Measurements from ENCODE around the gene SLC24A3. TPM values are rescaled to one million over a fixed set of nuclear protein-coding genes. Genes with fewer than 3 reads are reported as not detected.

Gene SLC24A3
- total RNA-seq, 1 donor from 2014 or later, result 33.5 TPM

DNA sequence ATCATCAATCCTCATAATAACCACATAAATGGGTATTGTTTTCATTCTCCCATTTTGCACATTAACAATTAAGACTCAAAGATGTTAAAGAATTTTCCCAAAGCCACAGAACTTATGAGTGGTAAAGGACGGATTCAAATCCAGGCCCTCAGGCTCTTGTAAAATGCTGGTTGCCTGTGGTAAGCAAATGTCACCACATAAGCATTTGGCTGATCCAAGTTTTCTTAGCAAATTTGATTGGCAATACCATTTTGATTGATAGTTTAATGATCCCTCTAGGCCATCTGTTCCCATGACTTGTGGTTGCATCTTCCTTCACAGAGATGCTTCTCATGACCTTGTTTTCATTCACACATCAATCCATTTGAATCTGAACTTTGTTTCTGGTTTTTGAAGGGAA lies 293.6 kb downstream of the SLC24A3 start:
- no peak for DNase-seq

DNA sequence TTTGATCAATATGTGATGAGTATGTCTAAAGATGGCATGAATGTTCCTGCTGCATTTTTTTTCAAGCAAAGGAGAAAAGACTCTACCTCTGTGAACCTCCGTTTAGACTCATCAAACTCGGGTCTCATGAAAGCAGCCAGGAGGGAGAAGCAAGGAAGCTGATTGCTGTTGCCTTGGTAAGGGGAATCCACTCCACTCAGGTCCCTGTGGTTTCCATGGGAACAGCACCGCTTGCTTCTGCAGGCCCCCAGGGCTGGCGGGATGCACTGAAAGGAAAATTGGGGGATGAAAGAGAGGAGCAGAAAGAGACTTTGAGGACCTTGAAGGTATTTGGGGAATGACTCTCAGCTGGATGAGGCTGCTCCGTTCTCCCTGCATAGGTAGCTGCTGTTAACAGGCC lies 296.0 kb downstream of the SLC24A3 start:
- DNase-seq, result no peak

DNA sequence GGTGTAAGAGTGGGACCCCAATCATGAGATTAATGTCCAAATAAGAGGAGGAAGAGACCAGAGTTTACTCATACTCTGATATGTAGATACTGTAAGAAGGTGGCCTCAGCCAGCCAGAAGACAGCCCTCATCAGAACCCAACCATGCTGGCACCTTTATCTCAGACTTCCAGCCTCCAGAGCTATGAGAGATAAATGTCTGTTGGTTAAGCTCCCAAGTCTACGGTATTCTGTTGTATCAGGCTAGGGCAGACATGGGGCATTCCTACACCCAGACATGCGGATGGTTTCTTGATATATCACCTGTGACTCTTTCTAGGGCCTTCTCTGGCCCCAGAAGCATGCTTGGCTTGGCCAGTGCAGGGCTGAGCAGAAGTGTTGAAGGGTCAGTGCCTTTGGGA lies 298.2 kb downstream of the SLC24A3 start:
- DNase-seq, result no peak

DNA sequence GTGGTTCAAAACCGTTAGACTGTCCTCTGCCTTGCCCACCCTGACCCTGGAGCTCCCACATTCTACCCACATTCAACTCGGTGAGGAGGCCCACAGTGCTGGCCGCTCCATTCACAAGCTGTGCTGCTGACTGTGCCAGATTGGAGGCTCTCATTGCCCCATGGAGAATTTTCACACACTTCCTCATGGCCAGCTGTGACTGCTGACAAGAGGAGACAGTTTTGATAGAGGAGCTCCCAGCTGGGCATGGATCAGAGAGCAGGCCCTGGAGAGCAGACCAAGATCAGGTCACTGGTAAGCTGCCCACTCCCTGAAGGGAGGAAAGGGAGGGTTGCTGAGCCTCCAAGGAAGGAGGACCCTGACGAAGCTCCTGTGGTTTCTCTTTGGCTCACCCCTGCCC lies 299.5 kb downstream of the SLC24A3 start:
- DNase-seq, result peak; percentile 52

DNA sequence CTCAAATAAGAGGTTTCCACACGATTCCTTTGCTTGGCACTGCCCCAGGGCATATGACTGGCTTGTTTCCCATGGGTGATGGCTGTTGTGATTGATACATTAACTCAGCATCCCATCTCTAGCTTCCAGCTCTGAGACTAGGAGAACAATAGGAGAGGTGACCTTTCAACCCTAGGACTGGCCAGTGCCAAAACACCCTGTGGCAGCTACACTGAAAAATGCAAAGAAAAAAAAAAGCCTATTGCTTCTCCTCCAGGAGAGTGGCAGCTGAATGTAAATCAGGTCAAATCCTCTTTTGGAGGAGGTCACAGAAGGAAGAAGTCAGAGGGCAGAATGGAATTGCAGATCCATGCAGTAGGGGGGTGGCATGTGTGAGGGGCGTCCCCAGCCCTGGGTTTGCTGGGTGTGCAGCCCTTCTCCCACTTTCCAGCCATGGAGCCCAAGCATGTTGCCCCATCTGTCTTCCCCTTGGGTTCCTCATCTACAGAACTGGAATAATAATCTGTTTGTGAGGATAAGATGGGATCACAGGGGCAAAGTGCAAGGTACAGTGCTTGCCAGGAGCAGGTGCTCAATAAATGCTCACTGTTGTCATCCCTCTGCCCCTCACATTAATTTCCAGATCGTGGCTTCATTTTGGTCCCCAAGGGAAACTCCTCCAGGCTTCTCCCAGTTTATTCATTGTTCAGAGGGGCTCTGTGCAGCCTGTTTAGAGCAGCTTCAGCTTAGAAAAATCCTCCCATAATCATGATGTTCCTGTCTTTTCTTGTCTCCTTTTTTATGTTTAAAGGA lies 300.6 kb downstream of the SLC24A3 start:
- DNase-seq, result no peak

DNA sequence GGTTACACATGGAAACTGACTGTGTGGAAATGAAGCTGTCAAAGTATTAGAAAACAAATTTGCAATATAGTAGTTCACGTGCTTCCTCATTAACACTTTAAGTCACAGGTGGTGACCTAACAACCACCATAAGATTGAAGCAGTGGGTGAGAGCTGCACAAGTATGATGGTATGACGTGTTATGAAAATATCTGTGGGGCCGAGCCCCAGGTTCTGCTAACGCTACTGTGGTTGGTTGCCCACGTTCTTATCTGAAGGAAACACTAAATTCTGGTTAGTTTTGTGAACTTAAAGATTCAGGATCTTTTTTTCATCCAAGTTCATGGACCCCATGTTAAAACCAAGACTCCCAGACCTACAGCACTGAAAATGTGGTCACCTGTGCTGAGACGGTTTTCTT lies 302.6 kb downstream of the SLC24A3 start:
- DNase-seq, result no peak

DNA sequence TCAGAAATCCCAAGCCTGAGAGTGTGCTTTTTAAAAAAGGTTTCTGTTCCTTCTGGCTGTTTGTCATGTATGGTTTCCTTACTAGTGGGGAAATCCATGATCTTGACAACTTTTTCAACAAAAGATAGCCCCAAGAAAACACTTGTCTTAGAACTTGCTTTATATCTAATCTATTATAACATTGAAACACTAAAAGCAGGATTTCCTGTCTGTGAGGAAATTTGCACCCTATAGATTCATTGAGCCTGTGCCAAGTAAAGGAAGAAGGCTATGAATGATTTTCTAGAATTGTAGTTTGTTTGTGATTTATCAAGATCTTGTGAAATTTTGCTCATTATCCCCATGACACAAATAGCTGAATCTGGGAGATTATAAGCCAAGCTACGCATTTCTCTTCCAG lies 307.0 kb downstream of the SLC24A3 start:
- no peak for DNase-seq

DNA sequence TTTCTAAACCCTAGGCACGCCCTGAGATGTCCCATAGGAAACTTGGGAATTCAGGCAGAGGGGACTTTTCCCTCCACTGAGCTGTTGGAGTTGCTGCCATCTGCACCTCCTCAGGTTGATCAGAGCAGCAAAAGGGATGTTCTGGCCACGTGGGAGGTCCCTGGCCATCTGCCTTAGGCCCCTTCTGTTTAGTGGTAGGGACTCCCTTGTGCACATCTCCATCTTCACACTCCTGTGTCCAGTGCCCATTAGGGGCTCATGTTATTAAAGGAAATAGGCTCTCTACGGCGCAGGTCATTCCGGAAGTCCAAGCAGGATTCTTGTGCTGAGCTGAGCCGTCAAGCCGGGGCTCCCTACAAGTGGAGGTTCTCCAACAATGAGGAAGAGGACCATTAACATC lies 307.8 kb downstream of the SLC24A3 start:
- no peak for DNase-seq

DNA sequence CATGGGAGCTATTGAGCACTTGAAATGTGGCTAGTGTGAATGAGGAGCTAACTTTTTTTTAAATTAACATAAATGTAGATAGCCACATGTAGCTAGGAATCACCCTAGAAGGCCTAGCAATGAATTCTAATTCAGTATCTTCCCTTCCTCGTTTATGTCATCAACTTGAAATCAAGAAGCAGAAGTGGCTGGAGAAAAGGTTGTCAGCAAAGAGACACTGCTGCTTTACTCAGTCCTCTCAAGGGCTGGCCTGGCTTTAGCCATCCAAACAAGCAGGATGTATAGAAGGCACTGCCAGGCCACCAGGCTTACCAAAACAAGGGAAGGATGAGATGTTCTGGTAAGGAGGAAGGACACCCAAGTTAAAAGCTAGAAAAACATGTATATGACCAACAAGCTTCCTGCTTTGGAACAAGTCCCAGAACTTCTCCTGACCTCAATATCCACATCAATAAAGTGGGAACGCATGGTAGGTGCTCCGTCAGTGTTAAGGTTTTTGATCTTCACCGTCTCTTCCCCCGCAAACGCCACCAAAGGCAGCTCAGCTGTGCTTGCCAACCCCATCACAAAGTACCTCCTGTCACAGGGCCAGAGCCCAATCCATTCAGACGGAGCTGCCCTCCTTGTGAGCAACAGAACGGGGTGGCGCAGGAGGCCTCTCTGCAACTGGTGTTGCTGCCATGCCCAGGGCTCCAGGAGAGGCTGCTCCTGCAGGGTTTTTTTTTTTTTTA lies 309.8 kb downstream of the SLC24A3 start:
- DNase-seq, result no peak

DNA sequence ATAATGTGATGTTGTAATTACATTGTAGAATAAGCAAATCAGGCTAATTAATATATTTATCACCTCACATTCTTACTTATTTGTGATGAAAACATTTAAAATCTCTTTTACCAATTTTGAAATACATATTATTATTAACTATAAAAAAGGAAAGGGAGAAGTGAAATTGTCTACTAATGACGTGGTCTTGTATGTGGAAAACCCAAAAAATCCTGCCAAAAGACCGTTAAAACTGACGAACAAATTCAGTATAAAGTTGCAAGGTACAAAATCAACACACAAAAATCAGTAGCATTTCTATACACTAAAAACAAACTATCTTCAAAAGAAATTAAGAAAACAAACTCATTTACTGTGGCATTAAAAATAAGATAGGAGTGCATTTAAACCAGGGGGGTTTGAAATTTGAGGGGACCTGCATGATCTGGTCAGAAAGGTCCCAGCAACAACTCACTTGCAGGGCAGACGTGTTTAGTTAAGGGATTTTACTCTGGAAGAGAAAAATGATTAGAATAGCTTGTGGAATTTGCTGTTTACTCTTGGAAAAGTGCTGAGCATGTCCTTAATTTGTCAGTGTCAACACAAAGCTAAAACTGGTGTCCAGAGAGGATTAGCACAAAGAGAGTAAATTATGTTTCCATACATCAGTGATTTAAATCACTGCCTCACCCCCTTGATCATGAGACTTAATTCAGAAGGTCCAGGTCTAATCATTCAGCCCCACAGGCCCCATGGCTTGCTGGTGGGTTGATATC lies 310.6 kb downstream of the SLC24A3 start:
- DNase-seq, result no peak

DNA sequence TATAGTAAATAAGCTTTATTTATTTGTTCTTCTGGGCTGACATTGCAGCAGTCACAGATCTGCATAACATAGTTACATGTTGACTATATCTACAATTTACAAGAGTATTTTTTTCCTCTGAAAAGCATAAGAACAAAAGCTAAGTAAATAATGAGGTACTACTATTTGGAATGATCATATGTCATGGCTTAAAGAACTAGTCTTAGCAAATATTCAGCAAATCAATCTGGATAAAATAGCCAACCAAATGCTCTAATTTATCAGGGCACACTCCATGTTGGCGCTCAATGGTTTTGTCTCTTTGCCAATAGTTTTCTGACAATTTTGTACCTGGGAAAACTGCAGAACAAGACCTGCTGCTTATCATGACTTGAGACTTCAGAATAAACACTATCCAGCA lies 312.2 kb downstream of the SLC24A3 start:
- no peak for DNase-seq

DNA sequence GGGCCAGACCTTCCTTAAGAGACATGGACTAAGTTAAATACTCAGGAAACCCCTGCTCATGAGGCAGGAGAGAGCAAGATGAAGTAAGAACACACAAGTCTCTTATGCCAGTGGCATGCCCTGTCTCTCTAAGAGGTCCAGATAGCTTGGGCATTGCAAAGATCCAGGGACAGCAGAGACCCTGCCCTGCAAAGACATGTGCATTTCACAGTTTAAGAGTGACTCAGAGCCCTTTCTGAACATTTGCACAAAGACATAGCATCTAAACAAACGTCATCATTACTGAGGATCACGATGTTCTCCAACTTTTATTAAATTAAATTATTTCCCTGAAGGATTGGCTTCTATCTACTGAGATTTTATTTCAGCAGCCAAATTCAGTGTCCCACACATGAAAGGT lies 315.1 kb downstream of the SLC24A3 start:
- DNase-seq, result no peak

DNA sequence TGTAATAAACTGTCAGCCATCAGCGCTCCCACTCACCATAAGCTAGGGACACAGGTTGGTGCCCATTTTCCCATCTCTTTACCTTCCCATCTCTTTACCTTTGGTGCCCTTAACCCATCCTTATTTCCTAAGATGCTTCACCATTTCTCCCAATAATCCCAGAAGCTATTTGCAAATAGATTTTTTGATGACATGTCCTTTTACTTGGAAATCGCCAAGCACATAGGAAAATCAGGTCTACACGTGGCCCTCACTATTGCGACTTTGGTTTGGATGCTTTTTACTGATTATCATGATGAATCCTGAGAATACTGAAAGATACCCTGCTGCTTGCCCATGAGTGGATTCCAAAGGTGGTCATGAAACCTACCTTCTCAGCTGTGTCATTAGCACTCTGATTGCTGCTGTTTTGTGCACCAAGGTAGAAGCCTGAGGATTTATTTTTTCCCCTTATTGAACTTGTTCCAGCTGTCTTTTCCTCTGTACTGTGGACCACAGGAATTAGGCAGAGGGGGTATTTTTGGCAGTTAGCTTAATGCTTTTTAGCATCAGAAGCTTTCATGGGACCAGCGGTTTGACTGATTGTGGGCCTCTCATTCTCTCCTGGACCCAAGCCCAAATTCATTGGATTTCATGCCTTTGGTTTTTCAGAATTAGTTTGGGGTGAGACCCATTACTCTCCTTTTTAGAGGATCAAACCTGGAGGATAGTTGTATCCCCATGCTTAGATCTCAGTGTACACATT lies 316.0 kb downstream of the SLC24A3 start:
- DNase-seq, result no peak

DNA sequence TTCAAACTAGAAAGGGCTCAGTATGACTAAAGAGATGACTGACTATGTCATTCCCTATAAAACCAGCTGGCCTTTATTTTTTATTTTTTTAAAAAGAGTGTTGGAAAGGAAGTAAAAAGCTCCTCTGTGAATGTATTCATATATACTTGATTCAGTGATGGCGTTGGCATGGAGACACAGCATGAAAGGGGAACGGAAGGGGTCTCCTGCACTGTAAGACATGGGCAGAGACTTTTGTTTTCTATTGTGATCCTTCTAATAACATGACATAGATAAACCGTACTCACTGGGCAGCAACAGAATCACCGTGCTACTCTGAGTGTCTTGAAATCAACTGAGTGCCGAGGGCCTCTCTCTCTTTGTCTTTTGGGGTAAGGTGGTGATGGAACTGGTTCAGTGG lies 317.6 kb downstream of the SLC24A3 start:
- DNase-seq, result no peak

DNA sequence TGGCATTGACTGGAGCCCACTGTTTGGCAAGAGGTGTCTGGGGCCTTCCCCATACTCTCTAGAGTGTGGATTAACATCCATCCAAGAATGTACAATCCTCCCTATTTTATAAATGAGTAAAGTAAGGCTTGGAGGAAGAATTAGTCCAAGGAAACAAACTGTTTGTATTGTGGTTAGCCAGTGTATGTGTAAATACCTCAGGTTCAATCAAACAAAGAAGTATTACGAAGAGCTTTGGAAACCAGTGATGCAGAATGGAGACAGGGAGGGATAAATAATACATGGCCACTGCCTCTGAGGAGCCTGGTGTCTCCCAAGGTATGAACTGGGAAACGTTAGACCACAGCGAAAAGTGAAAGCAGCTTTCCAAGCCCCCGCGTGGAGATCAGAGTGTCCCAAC lies 319.0 kb downstream of the SLC24A3 start:
- no peak for DNase-seq

DNA sequence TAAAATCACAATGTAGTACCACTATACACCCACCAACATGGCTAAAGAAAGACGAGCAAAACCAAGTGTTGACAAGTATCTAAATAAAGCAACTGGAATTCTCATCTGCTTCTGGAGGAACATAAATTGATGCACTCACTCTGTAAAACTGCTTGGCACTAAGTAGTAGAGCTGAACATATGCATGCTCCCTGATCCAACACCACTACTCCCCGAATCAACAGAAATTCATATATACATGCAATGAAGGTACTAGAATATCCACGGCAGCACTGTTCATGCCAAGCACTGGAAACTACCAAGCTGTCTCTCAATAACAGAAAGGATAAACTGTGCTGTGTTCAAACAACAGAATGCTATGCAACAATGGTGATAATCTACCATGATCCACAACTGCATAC lies 326.1 kb downstream of the SLC24A3 start:
- DNase-seq, result no peak

DNA sequence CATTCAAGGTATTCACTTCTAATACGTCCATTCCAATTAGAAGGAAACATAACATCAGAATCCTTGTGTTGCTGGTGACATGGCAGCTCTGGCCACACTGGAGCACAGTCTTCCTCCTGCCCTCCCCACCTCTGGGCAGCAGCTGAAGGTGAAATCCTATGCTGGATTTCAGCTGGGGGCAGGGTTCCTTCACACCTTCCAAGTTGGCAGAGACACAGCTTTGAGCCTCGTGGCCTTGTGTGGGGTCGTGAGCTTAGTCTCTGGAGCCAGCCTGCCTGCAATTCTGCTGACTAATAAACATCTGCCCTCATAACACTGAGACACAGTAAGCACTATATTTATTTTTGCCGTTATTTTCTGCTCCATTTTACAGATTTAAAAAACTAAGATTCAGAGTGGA lies 326.7 kb downstream of the SLC24A3 start:
- peak; percentile 18 for DNase-seq

DNA sequence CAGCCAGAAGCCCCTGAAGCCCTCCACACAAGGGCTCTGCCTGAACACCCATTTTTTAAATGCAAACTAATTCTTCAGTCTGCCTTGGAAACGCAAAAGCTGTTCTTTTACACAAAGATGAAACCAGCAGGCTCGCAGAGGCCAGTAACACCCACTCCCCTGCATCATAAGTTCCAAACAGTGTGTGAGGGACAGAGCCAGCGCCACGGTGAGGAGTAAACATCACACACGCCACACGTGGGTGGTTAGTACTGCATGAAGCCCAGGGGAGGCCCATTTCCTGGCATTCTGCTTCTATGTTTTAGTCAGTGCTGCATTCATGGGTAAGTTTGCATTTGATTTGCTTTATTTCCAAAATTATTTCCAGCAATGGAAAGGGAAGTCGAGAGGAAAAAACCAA lies 327.9 kb downstream of the SLC24A3 start:
- peak; percentile 20 for DNase-seq

DNA sequence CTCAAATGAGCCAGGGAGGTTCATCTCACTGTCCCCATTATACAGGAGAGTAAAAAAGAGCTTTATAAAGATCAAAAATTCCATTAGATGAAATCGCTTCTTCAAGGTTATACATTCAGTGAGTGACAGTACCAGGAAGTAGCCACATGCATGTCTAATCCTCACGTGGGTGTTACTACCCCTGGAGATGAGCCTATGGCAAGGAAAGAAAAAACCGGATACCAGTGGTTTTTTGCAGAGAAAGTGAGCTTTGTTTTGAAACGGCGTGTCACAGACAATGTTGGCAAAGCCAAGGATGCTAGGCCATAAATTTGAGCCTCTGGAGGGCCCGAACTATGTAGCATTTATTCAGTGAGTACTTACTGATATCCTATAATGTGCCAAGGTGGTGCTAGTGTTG lies 330.7 kb downstream of the SLC24A3 start:
- DNase-seq, result no peak

DNA sequence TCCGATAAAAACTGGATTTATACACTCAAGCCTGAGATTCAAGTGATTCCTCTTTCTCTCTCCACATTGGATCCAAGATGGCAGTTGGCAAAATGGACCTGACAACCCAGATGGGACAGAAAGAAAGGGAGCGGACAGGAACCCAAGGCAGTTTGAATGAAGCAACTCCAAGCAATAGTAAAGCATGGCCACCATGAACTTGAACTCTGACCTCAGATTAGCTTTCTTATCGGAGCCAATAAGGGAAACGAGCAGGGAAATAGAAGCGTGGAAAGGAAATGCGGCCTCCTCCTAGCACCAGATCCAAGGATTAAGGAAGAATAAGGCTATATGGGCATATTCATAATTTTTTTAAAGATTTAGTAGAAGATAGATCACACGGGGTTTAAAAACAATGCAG lies 332.2 kb downstream of the SLC24A3 start:
- DNase-seq, result no peak

DNA sequence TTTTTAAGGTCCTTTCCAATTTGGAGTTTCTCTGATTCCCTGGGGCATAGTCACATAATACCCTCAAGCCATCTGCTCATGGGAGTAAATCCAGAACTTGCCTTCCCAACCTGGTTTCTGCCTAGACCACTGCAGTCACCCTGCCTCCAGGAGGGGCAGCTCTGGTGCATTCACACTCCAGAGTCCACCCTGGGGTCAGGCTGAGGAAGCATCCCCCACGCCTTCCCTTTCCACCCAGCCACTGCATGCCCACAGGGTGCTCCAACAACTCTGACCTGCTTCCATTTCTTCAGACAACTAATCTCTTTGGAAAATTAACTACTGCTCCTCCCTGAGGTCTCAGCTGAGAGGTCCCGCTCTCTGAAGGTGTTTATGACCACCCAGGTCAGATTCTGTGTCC lies 334.2 kb downstream of the SLC24A3 start:
- no peak for DNase-seq

DNA sequence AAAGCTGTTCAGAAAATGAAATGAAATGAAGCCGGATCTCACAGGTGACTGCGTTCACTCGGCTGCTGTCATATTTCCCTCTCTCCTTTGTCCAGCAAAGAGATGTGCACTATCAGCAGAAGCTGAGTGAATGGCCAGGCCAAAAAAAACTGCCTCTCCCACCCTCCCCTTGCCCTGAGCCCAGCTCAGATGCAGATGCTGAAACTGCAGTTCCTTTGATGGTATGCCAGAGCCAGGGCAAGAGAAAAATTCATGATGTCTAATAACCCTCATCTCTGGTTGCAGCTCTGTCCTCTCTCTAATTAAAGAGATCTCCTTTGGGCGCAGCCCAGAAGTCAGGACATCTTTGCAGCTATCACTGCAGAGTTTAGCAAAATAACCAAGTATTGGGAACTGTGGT lies 335.1 kb downstream of the SLC24A3 start:
- DNase-seq, result no peak

DNA sequence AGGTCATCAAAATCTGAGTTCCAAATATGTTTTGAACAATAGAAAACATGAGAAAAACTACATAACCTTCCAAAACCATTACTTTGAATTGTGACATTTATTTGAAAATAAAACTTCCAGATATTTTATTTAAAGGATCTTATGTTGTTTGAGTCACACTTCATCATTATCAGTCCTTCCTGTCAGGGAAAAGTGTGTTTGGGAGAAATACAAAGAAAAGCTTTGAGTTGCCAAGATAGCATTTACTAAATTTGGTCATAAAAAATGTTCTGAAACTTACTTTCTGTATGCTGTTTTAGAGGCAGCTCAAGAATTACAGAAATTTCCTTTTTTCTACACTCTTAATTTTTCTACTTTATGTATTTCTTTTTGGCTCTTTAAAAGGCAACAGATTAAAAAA lies 337.5 kb downstream of the SLC24A3 start:
- DNase-seq, result no peak

Data from tongue (tissue), 2 donors.